Transverse colon (tissue), 3 donors: ENCODE data around the gene SIT1.

Experiments
- POLR2A ChIP-seq: fragments of 450-650 bp; IDR thresholded peaks from one replicate; pipeline ENCODE4 v1.6.1; 2016; ENCODE audit warnings: antibody characterized with exemption, mild to moderate bottlenecking, moderate library complexity
- TF ChIP-seq, protein P1 (sequence below), 5 experiments: fragments of 200-600 bp in 3 of 5; fragments of 450-650 bp in 2 of 5; sonication (generic) in 3 of 5; IDR thresholded peaks; 1 replicate in 2 of 5; 2 replicates in 3 of 5; pipeline ENCODE4 v1.5.1; 2016 to 2017; ENCODE audit warnings: antibody characterized with exemption in 5 of 5, inconsistent platforms in 3 of 5, mild to moderate bottlenecking in 2 of 5, moderate library complexity in 1 of 5

GRCh38 chr9:35629597-35629996, 21.1 kb downstream of the SIT1 start:
- TF ChIP-seq, protein P1, sequence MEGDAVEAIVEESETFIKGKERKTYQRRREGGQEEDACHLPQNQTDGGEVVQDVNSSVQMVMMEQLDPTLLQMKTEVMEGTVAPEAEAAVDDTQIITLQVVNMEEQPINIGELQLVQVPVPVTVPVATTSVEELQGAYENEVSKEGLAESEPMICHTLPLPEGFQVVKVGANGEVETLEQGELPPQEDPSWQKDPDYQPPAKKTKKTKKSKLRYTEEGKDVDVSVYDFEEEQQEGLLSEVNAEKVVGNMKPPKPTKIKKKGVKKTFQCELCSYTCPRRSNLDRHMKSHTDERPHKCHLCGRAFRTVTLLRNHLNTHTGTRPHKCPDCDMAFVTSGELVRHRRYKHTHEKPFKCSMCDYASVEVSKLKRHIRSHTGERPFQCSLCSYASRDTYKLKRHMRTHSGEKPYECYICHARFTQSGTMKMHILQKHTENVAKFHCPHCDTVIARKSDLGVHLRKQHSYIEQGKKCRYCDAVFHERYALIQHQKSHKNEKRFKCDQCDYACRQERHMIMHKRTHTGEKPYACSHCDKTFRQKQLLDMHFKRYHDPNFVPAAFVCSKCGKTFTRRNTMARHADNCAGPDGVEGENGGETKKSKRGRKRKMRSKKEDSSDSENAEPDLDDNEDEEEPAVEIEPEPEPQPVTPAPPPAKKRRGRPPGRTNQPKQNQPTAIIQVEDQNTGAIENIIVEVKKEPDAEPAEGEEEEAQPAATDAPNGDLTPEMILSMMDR (IDR thresholded peaks at IDR 0.05): no peak
- TF ChIP-seq POLR2A: no peak
